Left hindlimb (tissue), 1 donor: ENCODE measurements around the gene ANKS1B.

Experiments
- DNase-seq: peaks from one replicate; pipeline ENCODE4 v3.0.0-alpha.2; 2018

ANKS1B gene

DNA sequence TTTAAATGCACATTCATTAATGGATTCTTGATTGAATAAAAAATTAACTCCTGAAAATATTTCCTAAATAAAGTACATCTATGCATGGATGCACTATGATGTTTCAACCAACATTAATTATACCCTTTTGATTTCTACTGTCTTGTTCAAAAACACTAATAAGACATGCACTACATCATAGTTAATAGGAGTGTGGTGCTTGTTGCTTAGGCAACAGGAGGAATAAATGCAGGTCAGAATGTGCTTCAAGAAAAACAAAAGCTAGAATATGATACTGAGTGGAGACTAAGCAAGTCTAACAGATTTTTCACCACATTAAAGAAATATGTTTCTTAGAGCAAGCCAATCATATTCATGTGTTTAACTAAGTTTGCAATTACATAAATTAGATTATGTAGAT, 833.0 kb downstream of the ANKS1B start:
- no peak for DNase-seq

DNA sequence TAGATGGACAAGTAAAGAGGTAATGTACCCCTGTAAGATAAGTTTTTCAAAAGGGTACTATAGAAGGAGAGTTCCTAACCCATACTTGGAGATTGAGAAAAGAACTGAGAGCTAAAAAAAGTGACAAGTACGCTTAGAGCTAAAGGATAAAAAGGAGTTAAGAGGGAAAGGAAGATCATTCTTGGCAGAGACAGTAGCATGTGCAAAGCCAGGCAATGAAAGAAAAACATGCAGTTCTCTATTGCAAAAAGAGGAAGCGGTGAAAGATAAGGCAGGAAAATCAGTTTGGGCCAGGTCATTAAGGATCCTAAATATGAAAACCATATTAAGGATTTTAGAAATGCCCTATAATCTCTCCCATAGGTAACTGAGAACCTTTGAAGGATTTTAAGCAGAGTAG, 837.6 kb downstream of the ANKS1B start:
- DNase-seq, result no peak

DNA sequence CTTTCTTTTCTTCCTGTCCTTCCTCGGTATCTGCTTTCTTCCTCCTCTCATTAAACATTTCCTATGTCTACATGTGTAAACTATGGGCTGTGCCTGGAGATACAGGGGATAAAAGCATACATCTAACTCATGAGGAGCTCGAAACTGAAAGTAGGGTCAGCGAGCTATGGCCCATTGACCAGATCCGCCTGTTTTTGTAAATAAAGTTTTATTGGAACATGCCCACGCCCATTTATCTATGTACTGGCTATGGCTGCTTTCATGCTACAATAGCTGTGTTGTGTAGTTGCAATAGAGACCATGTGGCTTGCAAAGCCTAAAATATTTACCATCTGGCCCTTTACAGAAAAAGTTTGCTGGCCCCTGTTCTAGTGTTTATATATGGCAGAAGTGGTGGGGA, 838.0 kb downstream of the ANKS1B start:
- DNase-seq, result no peak

DNA sequence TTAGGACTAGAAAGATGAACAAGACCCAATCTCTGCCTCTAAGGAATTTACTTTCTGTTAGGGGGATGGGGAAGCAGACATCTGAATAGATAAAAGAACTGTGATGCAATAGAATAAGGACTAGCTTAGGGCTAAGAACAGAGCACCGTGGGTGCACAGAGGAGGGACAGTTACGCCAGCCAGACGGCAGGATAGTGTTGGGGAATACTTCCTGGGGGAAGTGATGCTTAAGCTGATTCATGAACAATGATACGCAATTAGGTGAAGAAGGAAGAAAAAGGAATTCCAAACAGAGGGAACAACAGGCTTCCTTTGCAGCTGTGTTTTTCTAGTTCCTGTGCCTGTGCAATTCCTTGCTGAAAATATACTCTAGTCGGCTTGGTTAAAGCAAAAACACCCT, 838.6 kb downstream of the ANKS1B start:
- no peak for DNase-seq

DNA sequence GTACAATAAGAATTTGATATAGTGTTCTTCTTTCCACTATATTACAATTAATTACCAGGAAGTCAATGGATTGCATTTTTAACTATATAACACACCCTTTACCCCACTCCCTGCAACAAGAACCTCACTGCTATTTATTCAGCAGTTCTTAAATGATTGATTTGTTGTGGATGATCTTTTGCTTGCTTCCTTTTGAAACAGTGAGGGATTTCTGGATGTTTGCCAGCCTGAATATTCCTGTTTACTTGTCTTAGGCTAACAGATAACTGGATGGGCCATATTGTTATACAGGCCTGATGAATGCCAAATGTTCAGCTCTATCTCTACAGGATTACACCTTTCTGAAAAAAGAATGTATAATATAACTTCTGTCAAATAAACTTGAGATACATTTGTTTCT, 842.1 kb downstream of the ANKS1B start:
- DNase-seq, result no peak

DNA sequence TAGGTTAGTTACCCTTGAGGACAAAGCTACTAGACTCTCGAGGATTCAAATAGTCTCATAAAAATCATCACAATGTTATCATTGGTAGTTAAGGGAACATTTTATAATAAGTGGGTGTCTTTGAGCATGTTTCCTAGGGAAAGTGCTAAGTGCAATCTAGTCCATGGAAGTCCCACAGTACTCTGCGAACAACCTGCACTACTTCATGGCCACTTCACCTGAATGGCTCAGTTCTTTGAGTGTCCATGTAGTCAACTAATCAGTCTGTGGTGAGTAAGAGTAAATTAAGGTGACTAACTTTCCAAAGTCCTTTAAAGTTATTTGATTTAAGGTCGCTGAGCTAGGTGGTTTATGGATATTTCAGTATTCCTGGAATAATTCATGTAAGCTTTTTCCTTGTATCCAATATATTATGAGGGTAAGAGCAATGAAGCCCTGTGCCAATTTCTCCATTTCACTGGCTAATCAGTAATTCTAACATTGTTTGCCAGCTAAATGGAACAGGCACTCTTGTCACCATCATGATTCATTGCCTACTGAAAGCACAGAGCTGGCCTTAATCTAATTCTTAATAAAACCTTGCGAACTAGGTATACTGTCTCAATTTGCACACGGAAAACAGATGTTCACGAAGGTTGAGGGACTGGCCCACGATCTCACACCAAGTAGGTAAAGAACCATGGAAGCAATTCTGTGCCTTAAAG, 844.6 kb downstream of the ANKS1B start:
- no peak for DNase-seq

DNA sequence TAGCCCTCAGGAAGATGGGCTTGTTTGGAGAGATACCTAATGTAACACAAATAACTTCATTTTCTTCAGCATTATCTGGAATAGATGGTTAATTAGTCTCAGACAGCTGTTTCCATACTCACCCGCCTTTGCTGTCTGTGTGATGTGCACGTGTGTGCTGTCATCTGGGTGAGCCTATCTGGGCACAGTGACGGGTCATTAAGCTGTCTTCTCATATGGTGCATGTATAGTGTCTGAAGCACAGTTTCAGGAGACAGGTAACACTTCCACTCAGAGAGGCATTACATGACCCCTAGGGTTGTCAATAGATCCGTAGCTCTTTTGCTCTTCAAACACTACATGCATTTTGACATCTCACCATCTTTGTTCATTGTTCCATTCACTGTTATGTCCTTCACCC, 846.3 kb downstream of the ANKS1B start:
- DNase-seq, result peak; percentile 28

DNA sequence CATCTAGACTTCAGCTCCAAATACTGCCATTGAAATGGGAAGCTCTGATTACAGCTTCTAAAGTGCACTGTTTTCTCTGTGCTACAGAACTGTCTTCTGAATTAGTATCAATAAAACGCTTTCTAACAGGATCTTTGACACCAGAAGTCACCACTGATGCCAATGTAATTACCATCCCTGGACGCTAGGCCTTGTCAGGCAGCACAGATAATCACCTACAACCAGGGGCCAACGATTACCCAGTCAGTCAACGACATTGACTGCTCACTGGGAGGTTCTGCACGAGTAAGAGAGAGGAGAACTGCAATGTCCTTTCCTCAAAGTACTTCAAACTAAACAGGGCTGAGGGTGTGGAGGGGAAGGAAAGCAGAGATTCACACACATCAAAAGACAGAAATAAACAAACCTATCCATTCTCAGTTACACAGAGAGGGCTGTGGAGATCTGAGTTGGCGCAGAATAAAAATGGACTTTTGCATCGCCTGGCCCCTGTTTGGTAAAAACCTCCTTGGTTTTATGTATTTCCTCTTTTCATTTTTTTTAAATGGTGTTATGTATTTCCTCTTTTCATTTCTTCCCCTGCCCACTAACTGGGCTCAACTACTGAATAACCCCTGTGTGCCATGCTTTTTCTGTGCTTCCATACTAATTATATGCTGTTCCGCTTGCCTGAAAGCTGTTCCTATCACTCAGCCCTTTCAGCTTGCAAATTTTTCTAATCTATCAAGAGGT, 847.4 kb downstream of the ANKS1B start:
- DNase-seq, result no peak

DNA sequence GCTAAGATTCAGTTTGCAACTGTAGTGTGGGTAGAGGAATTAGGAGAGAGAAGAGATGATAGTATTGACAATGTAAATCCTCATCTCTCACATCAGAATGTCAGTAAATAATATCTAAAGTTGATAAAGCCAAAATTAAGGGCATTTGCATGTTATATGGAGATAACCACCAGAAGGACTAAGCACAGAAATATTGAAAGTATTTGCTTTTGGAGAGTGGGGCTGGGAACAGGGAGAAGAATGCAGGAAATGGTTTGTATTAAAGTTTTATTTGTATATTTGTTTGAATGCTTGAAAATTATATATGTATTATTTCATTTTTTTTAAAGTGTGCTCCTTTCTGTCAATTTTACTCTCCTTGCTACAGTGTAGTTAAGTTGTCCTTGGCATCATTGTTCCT, 848.2 kb downstream of the ANKS1B start:
- DNase-seq, result no peak

DNA sequence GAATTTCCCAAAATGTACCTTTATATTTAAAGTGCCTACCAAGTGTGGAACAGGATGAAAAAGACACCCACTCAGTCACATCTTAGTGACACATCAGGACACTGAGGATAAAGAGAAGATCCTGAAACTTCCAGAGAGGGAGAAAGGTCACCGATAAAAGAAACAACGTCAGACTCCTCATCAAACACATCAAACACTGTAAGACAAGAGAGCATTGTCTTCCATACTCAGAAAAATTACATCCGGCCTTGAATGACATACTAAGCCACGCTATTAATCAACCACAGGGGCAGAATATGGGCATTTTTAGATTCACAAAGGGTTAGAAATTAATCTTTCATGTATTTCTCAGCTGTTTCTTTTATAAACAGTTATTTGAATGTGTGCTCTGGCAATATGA, 849.4 kb downstream of the ANKS1B start:
- DNase-seq, result no peak

DNA sequence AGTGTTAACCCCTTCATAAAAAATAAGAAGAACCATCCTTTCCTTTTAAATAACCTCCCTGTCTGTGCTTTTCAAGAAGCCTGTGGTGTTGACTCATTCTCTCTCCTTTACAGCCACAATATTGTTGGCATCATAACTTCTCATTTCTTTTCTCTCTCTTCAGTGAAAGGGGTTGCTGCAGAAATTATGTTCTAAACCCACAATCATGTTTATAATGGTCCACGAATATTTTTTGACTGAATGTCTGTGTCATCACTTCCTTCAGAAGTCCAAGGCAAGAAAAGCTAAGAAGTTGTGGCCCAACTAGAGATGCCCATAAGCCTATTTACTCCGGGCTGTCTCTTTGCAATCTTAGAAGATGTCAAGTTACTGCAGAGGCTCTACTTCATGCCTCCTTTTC, 851.3 kb downstream of the ANKS1B start:
- no peak for DNase-seq

DNA sequence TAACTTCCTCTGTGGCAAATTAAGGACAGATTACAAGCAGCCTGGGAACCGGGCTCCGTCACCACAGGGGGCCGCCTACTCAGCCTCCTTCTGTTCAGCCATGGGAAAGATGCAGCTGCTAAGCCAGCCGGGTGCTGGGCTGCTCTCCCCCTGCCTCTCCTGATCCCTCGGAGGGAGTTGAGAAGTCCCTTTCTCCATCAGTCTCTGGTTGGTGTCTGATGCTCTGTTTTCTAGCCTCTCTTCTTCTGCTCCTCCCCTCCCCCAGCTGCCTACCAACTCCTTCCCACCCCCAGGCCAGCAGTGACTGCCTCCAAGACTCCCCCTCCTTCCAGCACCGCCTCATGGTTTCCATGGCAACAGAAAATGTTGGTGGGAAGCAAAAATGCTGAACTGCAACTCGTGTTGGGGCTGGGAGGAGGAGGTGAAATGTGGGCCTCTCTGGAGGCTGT, 853.0 kb downstream of the ANKS1B start:
- peak; percentile 68 for DNase-seq

DNA sequence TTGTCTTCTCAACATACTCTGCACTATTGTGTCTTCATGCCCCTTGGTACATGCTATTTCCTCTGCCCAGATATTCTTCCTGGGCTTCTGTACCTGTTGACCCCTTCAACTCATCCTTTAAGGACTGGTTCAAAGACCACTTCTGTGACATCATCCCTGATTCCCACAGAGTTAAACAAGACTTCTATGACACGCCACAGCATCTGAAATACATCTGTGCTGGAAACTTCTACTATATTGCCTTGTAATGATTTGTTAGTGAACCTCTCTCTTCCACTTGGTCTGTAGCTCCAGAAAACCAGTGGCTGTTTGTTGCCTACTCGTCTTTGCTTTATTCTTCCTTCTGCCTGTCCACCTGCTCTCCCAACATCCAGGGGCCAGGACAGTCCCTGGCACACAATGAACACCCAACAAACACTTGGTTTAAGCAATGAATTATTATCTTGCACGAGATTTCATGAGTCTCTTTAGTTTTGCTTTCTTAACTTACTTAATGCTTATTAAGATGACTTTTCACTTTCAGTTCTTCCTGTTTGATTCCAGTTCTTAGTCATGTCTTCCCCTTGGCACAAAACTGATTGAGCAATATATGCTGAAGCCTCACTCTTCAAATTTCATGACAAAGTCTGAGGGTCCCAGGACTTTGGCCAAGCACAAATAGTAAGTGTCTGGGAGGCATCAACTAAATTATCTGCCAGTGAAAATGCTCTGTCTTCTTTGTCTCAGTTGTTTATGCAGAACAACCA, 853.8 kb downstream of the ANKS1B start:
- no peak for DNase-seq

DNA sequence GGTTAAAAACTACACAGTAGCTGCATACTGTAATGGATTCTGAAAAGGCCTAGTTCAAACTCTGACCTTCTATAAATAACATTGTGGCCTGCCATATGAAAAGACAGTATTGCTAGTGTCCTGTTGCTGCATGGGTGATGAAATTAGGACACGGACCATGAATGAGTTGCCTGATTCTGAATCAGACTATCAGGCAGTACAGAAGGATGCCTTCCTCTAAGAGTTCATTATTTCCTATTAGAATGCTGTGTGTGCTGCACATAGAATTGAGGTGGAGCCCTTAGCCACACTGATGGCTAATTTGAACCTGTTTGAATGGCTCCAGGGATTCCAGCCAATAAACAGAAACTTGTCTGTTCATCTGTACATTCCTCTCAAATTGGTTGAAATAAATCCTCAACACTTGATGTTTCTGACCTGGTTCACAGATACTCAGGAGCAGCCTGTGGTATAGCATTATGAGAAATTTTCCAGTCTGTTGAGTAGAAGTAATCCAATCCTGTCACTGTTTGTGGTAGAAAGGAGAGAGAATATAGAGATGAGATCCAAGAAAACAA, 856.4 kb downstream of the ANKS1B start:
- no peak for DNase-seq

DNA sequence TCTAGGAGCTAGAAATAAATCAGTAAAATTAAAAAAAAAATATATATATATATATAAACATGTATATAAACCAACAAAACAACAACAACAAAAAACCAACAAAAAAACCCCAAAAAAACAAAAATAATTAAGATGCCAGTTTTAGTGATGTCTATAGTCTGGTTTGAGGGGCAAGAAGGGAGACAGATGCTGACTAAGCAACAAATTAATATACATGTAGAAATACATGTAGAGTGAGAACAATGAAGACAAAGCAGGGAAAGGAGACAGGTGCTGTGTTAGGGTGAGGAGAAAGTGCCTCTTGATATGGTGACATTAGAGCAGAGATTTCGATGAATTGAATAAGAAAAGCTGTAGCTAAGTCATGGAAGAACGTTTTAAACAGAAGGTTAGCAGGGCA, 861.8 kb downstream of the ANKS1B start:
- no peak for DNase-seq

DNA sequence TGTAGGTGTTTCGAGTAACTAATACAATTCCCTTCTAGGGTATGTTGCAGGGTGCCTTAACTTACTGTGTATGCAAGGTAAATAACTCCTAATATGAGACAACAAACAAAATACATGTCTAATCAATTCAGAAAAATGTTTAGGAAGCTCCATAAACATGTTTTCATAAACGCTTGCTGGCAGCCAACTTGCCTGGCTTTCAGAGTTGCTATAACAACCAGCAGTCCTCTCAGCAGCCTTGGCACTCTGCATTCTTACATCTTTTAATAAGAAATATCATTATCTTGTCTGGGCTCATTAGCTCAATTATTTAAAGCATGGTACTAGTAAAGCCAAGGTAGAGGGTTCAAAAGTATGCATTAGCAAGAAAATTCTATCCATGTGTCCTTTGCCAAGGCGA, 862.2 kb downstream of the ANKS1B start:
- no peak for DNase-seq

DNA sequence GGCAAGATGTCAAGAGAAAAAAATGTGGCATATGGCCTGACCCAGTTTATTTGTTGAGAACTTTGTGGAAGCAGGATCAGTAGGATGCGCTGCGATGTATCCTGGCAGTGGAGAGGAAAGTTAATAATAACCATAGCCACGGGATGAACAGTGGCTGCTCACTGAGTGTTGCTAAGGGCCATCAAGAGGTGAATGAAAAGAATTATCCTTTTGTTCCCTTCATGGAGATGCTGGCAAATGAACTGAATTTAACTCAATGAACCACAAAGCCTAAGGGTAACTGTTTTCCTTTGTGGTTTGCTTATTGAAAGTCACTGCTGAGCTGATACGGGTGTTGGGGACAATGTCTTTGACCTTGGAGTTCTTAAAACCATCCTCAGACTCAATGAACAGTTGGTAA, 863.2 kb downstream of the ANKS1B start:
- DNase-seq, result no peak

DNA sequence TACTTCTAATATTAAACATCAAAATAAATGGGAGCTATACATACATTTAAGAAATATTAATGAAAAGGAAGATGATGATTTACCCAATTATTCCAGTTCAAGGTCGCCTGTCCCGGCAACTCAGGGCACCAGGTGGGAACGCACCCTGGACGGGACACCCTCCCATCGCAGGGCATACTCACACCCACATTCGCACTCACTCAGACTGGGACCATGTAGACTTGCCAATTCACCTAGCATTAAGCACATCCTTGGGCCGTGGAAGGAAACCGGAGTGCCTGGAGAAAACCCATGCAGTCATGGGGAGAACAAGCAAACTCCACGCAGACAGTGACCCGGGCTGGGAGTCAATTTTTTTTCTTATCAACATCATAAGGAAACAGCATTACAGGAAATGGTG, 864.8 kb downstream of the ANKS1B start:
- DNase-seq, result no peak

DNA sequence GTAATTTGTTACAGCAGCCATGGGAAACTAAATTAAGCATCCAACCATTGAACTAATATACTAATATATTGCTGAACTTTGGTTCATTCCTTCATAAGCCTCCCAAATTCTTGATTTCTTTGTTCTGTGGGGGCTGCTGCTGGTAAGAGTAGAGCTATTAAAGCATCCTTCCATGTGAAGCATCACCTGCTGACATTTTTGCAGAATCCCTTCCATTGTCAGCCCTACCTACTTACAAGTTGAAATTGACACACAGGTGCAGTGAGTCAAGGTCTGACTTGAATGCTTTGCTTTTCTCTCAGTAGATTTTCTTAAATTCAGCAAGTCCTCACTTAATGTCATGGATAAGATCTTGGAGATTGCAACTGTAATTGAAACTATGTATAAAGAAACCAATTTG, 865.3 kb downstream of the ANKS1B start:
- DNase-seq, result no peak

DNA sequence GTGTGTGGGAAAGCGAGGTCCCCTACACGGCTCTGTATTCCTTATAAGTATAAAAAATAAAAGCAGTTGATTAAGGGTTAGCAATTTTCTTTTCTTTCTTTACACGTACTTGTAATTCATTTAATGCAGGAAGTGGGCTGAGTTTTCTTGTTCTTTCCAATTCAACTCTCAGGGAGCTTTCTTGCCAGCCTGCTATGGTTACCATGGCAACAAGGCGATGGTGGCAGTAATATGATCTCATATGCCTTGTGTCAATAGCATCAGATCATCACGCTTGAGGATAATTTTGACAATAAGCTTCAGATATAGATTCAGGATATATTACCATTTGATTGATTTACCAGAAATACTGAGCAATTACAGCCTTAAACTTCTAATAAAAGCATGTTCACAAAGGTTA, 873.1 kb downstream of the ANKS1B start:
- no peak for DNase-seq

DNA sequence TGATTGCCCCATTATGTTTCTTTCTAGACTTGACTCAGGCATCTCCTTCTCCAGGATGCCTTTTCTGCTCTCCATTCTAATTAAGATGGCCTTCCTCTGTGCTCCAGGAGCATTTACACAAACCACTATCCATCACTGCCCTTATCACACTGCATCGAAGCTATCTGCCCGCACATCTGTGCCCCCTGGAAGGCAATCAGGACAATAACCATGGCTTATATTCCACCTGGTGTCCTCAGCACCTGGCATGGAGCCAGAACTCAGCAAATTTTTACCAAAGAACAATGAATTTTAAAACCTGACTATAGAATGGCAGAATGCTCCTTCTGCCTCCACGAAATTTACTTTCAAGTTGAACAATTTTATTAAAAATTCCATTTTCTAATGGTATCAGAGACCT, 873.9 kb downstream of the ANKS1B start:
- no peak for DNase-seq

DNA sequence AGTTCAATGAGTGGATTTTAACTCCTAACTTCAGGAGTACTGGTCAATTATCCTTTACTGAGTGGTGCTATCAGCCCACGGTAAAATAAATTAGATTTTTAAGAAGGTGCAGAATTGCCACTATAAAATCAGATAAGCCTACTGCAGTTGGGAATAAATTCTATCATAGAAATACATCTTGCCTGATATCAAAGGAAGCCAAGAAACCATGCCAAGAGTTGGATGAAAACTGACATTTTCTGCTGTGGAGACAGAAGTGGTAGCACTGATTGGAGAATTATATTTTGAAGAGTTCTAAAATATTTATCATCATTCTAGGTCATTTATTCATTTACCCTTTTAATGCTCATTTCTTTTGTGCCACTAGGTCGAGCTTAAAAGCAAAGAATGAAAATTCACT, 874.5 kb downstream of the ANKS1B start:
- DNase-seq, result no peak

DNA sequence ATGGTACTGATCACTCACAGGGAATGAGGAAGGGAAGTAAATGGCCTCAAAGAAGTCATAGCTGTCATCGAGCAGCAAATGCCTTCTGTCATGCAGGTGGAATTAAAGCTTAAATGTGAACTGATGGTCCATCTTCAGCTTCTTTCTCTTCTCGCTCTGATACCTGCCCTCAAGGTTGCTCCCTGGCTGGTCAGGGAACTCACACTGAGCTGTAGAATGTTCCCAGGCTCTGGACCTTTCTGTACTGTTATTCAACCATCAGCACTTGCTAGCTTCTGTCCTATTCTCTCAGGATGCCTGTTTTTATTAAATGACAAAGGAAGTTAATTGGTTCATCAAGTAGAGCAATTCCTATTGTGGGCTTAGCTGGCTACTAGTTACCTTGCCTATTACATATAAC, 875.8 kb downstream of the ANKS1B start:
- DNase-seq, result no peak

DNA sequence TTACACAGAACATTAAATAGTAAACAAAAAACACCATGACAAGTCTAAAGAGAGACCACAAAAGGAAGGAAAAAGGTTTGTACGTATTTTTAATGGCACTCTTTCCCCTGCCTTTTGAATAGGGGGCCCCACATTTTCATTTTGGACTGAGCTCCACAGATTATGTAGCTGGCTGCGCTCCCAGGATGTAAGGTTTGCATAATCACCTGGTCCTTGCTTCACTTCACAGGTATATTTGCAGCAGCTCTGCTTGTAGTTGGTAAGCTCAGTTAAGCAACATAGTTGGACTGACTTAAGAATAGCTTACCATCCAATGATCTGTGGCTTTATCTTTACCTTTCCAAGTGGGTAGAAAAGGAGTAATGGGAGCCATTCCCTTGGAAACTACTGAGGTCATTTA, 885.0 kb downstream of the ANKS1B start:
- DNase-seq, result no peak
